Keratinocyte (primary cell): ENCODE measurements around the gene FAM13A.

ENCODE experiments used
- EZH2 ChIP-seq: IDR thresholded peaks from one replicate; pipeline ENCODE4 v1.6.1; 2012; ENCODE audit warnings: inconsistent platforms, mild to moderate bottlenecking, low read length, moderate library complexity
- TF ChIP-seq, protein P1 (sequence below), 3 experiments: IDR thresholded peaks in 1 of 3; conservative IDR thresholded peaks in 1 of 3; optimal IDR thresholded peaks in 1 of 3; 2 replicates in 2 of 3; 3 replicates in 1 of 3; pipeline versions ENCODE3 to v1.5.1; 2011; ENCODE audit warnings: low read length in 3 of 3, mild to moderate bottlenecking in 3 of 3, moderate library complexity in 2 of 3, control low read depth in 1 of 3, inconsistent platforms in 1 of 3; ENCODE audit not compliant: insufficient read depth in 2 of 3; ENCODE audit errors: extremely low read depth in 1 of 3

DNA sequence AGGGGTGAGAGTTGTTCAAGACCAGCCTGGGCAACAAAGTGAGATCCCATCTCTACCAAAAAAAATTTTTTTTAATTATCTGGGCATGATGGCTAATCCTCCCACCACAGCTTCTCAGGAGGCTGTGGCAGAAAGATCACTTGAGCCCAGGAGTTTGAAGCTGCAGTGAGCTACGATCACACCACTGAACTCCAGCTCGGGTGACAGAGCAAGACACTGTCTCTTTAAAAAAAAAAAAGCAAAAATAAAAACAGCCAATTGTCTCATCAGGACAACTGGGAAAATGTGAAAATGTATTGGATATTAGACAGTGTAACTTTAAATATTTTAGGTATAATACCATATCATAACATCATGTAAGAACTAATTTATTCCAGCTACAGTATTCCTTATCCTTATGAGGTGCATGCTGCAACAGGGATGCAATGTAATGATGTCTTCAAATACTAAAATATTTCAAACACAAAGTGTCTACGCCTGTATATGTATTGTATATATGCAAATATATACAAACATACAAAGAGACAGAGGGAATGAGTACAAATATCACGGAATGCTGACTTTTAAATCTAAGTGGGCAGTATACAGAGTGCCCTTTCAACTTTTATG lies 17.2 kb downstream of the FAM13A start:
- TF ChIP-seq, protein P1, sequence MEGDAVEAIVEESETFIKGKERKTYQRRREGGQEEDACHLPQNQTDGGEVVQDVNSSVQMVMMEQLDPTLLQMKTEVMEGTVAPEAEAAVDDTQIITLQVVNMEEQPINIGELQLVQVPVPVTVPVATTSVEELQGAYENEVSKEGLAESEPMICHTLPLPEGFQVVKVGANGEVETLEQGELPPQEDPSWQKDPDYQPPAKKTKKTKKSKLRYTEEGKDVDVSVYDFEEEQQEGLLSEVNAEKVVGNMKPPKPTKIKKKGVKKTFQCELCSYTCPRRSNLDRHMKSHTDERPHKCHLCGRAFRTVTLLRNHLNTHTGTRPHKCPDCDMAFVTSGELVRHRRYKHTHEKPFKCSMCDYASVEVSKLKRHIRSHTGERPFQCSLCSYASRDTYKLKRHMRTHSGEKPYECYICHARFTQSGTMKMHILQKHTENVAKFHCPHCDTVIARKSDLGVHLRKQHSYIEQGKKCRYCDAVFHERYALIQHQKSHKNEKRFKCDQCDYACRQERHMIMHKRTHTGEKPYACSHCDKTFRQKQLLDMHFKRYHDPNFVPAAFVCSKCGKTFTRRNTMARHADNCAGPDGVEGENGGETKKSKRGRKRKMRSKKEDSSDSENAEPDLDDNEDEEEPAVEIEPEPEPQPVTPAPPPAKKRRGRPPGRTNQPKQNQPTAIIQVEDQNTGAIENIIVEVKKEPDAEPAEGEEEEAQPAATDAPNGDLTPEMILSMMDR (optimal IDR thresholded peaks at IDR 0.05 in 1 of 3, IDR thresholded peaks at IDR 0.05 in 1 of 3, conservative IDR thresholded peaks at IDR 0.05 in 1 of 3; ENCODE audit: extremely low read depth in 1 of 3, insufficient read depth in 2 of 3, low read length in 3 of 3) = no peak
- TF ChIP-seq EZH2 = no peak
